Loucy (cell line): ENCODE results near the gene NPEPL1.

Source experiments
- H2AFZ ChIP-seq: fragments of 200-600 bp; sonication (generic); 2 replicates; pipeline ENCODE4 v1.6.0; 2016; ENCODE audit warnings: antibody characterized with exemption, mild to moderate bottlenecking, low read length, moderate library complexity
- H3F3A ChIP-seq: fragments of 200-600 bp; 2 replicates; pipeline ENCODE4 v1.6.0; 2016; ENCODE audit warnings: antibody characterized with exemption, low read depth, mild to moderate bottlenecking
- H3K27me3 ChIP-seq: fragments of 200-600 bp; sonication (generic); 2 replicates; pipeline ENCODE4 v1.6.1; 2014; ENCODE audit warnings: low read length, mild to moderate bottlenecking; ENCODE audit not compliant: insufficient read depth, poor library complexity, severe bottlenecking
- H3K36me3 ChIP-seq: fragments of 200-600 bp; sonication (generic); 2 replicates; pipeline ENCODE4 v1.6.1; 2016; ENCODE audit warnings: low read length; ENCODE audit not compliant: insufficient read depth
- H3K4me1 ChIP-seq: fragments of 200-600 bp; sonication (generic); 2 replicates; pipeline ENCODE4 v1.5.1; 2014; ENCODE audit warnings: low read length, mild to moderate bottlenecking; ENCODE audit not compliant: insufficient read depth, poor library complexity, severe bottlenecking
- H3K4me2 ChIP-seq: fragments of 200-600 bp; sonication (generic); 2 replicates; pipeline ENCODE4 v1.6.0; 2014; ENCODE audit warnings: antibody characterized with exemption, low read length, low read depth, mild to moderate bottlenecking; ENCODE audit not compliant: poor library complexity, severe bottlenecking
- H3K4me3 ChIP-seq: fragments of 200-600 bp; sonication (generic); 2 replicates; pipeline ENCODE4 v1.5.1; 2014; ENCODE audit warnings: low read length, mild to moderate bottlenecking, mixed read lengths; ENCODE audit not compliant: poor library complexity, severe bottlenecking
- H3K79me2 ChIP-seq: fragments of 200-600 bp; sonication (generic); 2 replicates; pipeline ENCODE4 v1.6.1; 2014; ENCODE audit warnings: low read length; ENCODE audit not compliant: insufficient read depth
- H3K9ac ChIP-seq: fragments of 200-600 bp; sonication (generic); 2 replicates; pipeline ENCODE4 v1.6.0; 2014; ENCODE audit warnings: mild to moderate bottlenecking, low read depth, low read length, moderate library complexity; ENCODE audit not compliant: poor library complexity, severe bottlenecking
- H3K9me2 ChIP-seq: fragments of 200-600 bp; sonication (generic); replicated peaks from 2 replicates; pipeline ENCODE4 v1.6.1; 2016; ENCODE audit warnings: low read depth, low read length, mixed read lengths
- H3K9me3 ChIP-seq: fragments of 200-600 bp; sonication (generic); 2 replicates; pipeline ENCODE4 v1.6.1; 2014; ENCODE audit warnings: mild to moderate bottlenecking, antibody characterized with exemption, low read length, low read depth; ENCODE audit not compliant: insufficient read depth
- H4K20me1 ChIP-seq: fragments of 200-600 bp; sonication (generic); 2 replicates; pipeline ENCODE4 v1.6.0; 2014; ENCODE audit warnings: antibody characterized with exemption, low read length, mild to moderate bottlenecking; ENCODE audit not compliant: insufficient read depth, poor library complexity, severe bottlenecking
- CTCF ChIP-seq: fragments of 200-600 bp; sonication (generic); conservative IDR thresholded peaks from 2 replicates; pipeline ENCODE4 v1.5.1; 2014; ENCODE audit warnings: mild to moderate bottlenecking, antibody characterized with exemption, low read length
- EZH2phosphoT487 ChIP-seq: fragments of 200-600 bp; IDR thresholded peaks from 2 replicates; pipeline ENCODE4 v1.6.1; 2018; ENCODE audit warnings: antibody characterized with exemption, mild to moderate bottlenecking, moderate library complexity, borderline replicate concordance

Gene NPEPL1

GRCh38 chr20:58678806-58679205 lies 13.8 kb upstream of the NPEPL1 start:
- H3F3A ChIP-seq: no peaks in the 10 kb centered on the region
- H4K20me1 ChIP-seq: no peaks in the 10 kb centered on the region
- H3K9me2 ChIP-seq: no peaks in the 10 kb centered on the region
- no peaks in the 10 kb centered on the region for H3K9me3 ChIP-seq
- H3K27me3 ChIP-seq: no peaks in the 10 kb centered on the region
- H2AFZ ChIP-seq: no peak overlapping the region
- no peak overlapping the region for H3K4me2 ChIP-seq
- no peaks in the 10 kb centered on the region for H3K4me1 ChIP-seq
- TF ChIP-seq EZH2phosphoT487: no peak
- H3K4me3 ChIP-seq: no peak overlapping the region
- no peaks in the 10 kb centered on the region for H3K79me2 ChIP-seq
- no peak overlapping the region for H3K9ac ChIP-seq
- H3K36me3 ChIP-seq: peaks cover 67% of the 10 kb centered on the region; the same call in 1 of the 2 replicates

- Histone ChIP-seq H3K36me3 (peaks cover 32% of the 10 kb centered on the region; the same call in 1 of the 2 replicates), H3F3A (no peaks in the 10 kb centered on the region), H3K4me1 (no peaks in the 10 kb centered on the region), H3K9me3 (no peaks in the 10 kb centered on the region), H3K9me2 (no peaks in the 10 kb centered on the region), H2AFZ (no peak overlapping the region), H3K4me3 (no peak overlapping the region), H3K9ac (no peak overlapping the region), H3K27me3 (no peaks in the 10 kb centered on the region), H4K20me1 (no peaks in the 10 kb centered on the region), H3K79me2 (no peaks in the 10 kb centered on the region), H3K4me2 (no peak overlapping the region)
- TF ChIP-seq CTCF: no peak
- no peak for TF ChIP-seq EZH2phosphoT487
Measured at GRCh38 chr20:58682656-58683531, 9.7 kb upstream of the NPEPL1 start.

GRCh38 chr20:58684291-58684690 lies 8.3 kb upstream of the NPEPL1 start:
- H3K36me3 ChIP-seq: peaks cover 20% of the 10 kb centered on the region; the same call in 1 of the 2 replicates
- no peaks in the 10 kb centered on the region for H3K79me2 ChIP-seq
- H3K4me1 ChIP-seq: no peaks in the 10 kb centered on the region
- no peak overlapping the region for H3K4me3 ChIP-seq
- H2AFZ ChIP-seq: no peak overlapping the region
- no peak overlapping the region for H3K4me2 ChIP-seq
- no peaks in the 10 kb centered on the region for H3F3A ChIP-seq
- H3K9me3 ChIP-seq: no peaks in the 10 kb centered on the region
- H4K20me1 ChIP-seq: no peaks in the 10 kb centered on the region
- no peak overlapping the region for H3K9ac ChIP-seq
- H3K27me3 ChIP-seq: no peaks in the 10 kb centered on the region
- no peaks in the 10 kb centered on the region for H3K9me2 ChIP-seq
- no peak for TF ChIP-seq EZH2phosphoT487

- no peak overlapping the region for H3K9ac ChIP-seq
- H3K9me3 ChIP-seq: no peaks in the 10 kb centered on the region
- peaks cover 4% of the 10 kb centered on the region; the same call in 1 of the 2 replicates for H3K36me3 ChIP-seq
- H3K4me3 ChIP-seq: no peak overlapping the region
- TF ChIP-seq CTCF (no peak), EZH2phosphoT487 (no peak)
- H3K9me2 ChIP-seq: no peaks in the 10 kb centered on the region
- no peaks in the 10 kb centered on the region for H3K79me2 ChIP-seq
- H4K20me1 ChIP-seq: no peaks in the 10 kb centered on the region
- H3K4me2 ChIP-seq: no peak overlapping the region
- H3F3A ChIP-seq: no peaks in the 10 kb centered on the region
- H2AFZ ChIP-seq: no peak overlapping the region
- H3K4me1 ChIP-seq: no peaks in the 10 kb centered on the region
- H3K27me3 ChIP-seq: no peaks in the 10 kb centered on the region
Measured at GRCh38 chr20:58685988-58686387, 6.6 kb upstream of the NPEPL1 start.
